IPS-18c (cell line): ENCODE measurements around the gene OR6V1.

Experiments
- H3K4me3 ChIP-seq: 2 replicates; pipeline ENCODE4 v1.7.0; 2013; ENCODE audit warnings: low read depth, mild to moderate bottlenecking, low read length, moderate library complexity; ENCODE audit not compliant: insufficient read depth
- H3K9me3 ChIP-seq: one replicate; pipeline ENCODE4 v1.6.1; 2013; ENCODE audit warnings: mild to moderate bottlenecking, low read length, moderate library complexity; ENCODE audit not compliant: control insufficient read depth, insufficient read depth

OR6V1 gene

DNA sequence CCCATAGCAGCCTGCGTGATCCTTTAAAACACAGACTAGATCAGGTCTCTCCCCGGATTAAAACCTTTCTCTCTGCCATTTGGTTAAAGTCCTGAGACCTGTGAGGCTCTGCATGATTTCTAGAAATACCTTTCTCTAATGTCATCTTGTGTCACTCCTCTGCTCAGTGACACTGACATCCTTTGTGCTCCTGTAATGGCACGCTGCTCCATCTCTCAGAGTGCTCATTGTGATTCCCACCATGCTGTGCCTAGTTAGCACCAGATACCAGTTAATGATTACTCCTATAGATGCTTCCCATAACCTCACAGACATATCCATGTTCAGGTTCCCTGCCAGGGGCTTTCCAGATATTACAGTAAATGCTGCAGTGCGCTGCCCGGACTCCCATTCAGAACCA is 13.5 kb upstream of the OR6V1 start:
- Histone ChIP-seq H3K9me3 (no peaks in the 10 kb centered on the region), H3K4me3 (no peak overlapping the region)

DNA sequence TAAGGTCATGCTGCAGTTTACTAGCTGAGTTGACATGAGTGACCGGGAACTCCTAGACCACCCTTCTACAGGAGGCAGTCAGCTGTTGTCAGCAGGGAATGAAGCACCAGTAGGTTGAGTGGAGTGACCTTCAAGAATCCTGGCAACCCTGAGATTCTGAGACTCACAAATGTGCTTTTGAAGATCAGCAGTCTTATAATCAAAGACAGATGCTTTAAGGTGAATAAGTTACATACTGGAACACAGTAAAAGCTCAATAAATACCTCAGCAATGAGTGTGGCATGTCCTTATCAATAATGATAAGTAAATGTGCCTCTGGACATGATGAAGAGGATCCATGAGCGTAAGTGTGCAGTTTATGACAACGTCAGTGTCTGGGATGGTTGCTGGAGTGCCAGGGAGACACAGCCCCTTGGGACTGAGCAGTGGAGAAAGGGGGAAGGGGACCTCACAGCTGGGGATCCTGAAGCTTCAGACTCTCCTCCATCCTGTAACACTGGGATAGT is 11.9 kb upstream of the OR6V1 start:
- Histone ChIP-seq H3K9me3 (no peaks in the 10 kb centered on the region), H3K4me3 (no peak overlapping the region)

GRCh38 chr7:143041346-143041745 is 10.8 kb upstream of the OR6V1 start:
- H3K9me3 ChIP-seq = no peaks in the 10 kb centered on the region
- no peak overlapping the region for H3K4me3 ChIP-seq

- Histone ChIP-seq H3K4me3 (no peak overlapping the region), H3K9me3 (no peaks in the 10 kb centered on the region)
Observed at GRCh38 chr7:143042159-143042789, 9.9 kb upstream of the OR6V1 start.

- no peak overlapping the region for H3K4me3 ChIP-seq
- no peaks in the 10 kb centered on the region for H3K9me3 ChIP-seq
Observed at GRCh38 chr7:143042790-143043271, 9.3 kb upstream of the OR6V1 start.

GRCh38 chr7:143043391-143043790 is 8.8 kb upstream of the OR6V1 start:
- Histone ChIP-seq H3K4me3 (no peak overlapping the region), H3K9me3 (no peaks in the 10 kb centered on the region)

DNA sequence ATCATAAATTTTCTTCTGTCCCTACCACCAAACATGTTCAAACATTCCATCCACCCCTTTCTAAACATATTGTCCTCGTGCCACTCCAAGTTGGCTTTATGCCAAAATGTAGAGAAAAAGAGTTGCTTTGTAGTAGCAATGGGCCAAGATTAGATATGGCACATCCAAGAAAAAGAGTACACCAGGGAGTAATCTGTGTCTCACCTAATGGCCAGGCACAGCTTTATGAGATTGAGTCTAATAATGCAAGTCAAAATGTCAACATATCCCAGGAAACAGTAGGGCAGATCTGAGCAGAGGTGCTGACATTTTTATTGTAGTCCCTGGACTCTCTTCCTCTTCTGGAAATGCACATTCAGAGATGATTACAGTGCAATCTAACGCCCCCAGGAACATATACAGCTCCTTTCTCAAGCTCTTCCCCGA is 5.7 kb upstream of the OR6V1 start:
- no peak overlapping the region for H3K4me3 ChIP-seq

GRCh38 chr7:143047326-143047725 is 4.8 kb upstream of the OR6V1 start:
- Histone ChIP-seq H3K4me3 (no peak overlapping the region), H3K9me3 (no peaks in the 10 kb centered on the region)

More for the DNA sequence above, 5.7 kb upstream of the OR6V1 start:
- H3K9me3 ChIP-seq = no peaks in the 10 kb centered on the region

- no peak overlapping the region for H3K4me3 ChIP-seq
- no peaks in the 10 kb centered on the region for H3K9me3 ChIP-seq
Observed at GRCh38 chr7:143048827-143049226, 3.3 kb upstream of the OR6V1 start.

DNA sequence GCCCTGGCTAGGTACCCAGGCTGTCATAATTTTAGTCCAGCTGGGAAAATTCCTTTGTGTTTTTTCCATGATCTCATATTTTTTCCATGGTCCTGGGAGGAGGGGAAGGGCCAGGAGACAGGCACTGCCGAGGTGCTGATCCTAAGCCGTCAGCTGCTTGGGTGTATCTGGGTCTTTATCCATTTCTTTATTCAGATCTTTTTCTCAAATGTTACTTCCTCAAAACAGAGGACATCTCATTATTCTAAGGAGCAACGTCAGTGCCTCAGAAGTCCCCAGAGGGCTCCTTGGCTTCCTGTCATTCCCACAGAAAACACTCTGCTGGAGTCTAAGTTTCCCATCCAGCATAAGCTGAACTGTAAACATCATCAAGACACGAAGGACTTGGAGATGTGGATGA is 2.8 kb upstream of the OR6V1 start:
- no peak overlapping the region for H3K4me3 ChIP-seq
- no peaks in the 10 kb centered on the region for H3K9me3 ChIP-seq

DNA sequence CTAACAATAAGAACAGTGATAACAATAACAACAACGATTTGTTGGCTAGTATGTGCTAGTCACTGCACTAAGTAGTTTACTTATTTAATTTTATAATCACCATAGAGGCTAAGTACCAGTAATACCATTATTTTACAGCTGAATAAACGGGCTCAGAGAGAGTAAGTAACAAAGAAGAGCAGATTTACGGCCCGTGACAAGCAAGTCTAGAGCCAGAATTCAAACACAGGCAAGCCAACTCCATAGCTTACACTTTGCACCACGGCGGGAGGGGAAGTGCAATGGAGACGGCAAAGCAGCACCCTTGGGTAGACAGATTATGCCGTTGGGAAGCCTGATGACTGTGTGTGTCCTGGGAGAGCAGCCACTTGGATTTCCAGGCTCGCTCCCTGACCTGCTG is 1.2 kb upstream of the OR6V1 start:
- Histone ChIP-seq H3K4me3 (no peak overlapping the region), H3K9me3 (no peaks in the 10 kb centered on the region)

- Histone ChIP-seq H3K4me3 (no peak overlapping the region), H3K9me3 (no peaks in the 10 kb centered on the region)
Observed at GRCh38 chr7:143054621-143055020, 2.5 kb downstream of the OR6V1 start.

DNA sequence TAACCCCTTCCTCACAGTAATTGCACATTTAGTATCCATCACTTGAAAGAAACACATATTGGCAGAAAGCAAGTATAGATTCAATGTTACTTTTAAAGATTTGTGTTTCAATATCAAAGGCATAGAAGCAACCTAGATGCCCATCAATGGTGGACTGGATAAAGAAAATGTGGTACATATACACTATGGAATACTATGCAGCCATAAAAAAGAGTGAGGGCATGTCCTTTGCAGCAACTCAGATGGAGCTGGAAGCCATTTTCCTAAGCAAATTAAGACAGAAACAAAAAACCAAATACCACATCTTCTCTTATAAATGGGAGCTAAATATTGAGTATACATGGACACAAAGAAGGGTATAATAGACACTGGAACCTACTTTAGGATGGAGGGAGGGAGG is 3.6 kb downstream of the OR6V1 start:
- no peak overlapping the region for H3K4me3 ChIP-seq

DNA sequence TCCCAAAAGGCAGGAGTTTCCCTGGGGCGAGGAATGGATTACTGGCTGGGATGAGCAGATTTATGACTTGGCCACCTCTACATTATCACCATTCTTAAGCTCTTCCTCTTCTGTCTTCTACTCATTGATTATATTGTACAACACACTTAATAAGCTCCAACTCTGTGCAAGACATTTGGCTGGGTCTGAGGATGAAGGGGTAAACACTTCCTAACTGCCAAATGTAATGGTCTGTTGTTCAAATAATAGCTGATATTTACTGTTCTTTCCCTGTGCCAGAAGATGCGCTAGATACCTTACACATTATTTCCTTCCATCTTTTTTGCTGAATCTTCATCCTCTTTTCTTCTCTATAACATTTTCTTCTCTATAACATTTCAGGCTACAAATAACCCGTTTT is 11.6 kb downstream of the OR6V1 start:
- Histone ChIP-seq H3K9me3 (peaks cover 2% of the 10 kb centered on the region), H3K4me3 (no peak overlapping the region)

More for the DNA sequence above, 3.6 kb downstream of the OR6V1 start:
- no peaks in the 10 kb centered on the region for H3K9me3 ChIP-seq

DNA sequence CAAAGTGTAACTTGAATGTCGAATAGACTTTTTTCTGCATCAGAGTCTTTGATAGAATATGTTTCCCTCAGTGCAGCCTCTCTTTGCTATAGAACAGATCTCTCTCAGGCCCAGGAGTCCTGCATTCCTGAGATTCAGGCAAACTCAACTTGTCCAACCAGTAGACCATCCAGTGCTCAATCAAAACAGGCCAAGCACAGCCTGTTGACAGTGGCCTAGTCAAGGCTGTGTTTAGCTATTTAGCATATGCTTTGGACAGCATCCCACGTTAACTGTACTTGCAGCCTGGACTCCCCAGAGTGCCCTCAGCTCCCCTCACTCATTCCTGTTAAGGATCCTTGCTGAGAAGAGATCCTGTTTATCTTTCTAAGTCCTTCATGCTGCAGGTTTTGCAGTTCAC is 16.3 kb downstream of the OR6V1 start:
- Histone ChIP-seq H3K4me3 (no peak overlapping the region), H3K9me3 (peaks cover 2% of the 10 kb centered on the region)

DNA sequence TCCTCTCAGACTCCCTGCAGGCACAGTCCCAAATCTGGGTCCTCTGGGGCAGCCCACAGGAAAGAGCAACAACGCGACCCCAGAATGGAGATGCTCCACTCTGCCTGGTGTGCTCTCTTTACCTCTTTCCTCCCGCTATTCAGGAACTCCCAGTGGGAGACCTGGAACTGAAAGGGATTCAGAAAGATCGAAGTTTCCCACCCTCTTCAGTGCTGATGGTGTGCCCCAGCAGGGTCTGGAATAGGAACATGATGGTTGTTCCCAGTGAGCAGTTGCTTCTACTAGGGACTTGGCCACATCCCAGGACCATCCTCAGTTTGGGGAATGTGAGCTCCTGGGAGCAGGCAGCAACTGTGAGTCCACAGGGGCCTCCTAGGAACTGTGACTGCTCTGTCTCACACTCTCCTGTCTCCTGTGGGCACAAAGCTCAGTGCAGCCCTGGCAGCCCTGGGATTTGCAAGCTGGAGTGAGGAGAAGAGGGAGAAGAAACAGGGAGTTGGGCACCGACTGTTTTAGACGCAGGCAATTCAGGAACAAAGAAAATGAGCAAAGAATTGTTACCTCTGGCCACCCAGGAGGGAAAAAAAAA is 17.9 kb downstream of the OR6V1 start:
- Histone ChIP-seq H3K4me3 (no peak overlapping the region; the same call in 1 of the 2 replicates), H3K9me3 (peaks cover 2% of the 10 kb centered on the region)

- Histone ChIP-seq H3K4me3 (no peak overlapping the region), H3K9me3 (no peaks in the 10 kb centered on the region)
Observed at GRCh38 chr7:143073556-143073955, 21.4 kb downstream of the OR6V1 start.

DNA sequence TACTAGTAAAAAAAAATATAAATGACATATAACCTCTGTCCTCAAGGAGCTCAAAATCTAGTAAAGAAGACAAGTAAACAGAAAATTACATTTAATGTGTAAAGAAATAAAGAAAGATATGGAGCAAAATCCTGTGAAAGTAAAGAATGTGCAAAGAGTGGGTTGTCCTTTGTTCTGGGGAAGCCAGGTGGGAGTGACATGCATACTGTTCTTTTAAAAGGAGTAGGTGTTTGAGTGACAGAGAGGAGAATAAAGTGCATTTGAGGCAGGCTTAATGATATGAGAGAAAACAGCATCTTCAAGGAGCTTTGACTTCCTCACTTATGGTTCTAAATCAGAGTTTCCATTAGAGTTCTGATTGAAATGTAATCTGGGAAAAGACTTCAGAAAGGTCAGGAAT is 22.0 kb downstream of the OR6V1 start:
- H3K9me3 ChIP-seq = no peaks in the 10 kb centered on the region
- no peak overlapping the region for H3K4me3 ChIP-seq

DNA sequence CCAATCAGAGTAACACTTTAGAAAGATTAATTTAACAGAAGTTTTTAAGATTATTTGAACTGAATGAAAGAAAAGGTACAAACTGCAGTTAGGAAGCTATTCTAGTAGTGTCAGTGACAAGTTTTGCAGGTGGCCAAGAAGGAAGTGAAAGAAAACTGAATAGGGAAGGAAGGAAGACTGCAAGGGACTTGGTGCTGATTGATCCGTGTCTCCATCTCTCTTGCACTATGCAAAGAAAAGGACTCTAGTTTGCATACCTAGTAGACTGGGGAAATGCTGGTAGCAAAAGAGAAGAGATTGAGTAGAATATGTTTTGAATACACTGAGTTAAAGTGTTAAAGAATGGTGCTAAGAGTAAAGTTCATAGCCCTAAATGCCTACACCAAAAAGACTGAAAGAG is 33.0 kb downstream of the OR6V1 start:
- H3K9me3 ChIP-seq = no peaks in the 10 kb centered on the region

More for the DNA sequence above, 33.0 kb downstream of the OR6V1 start:
- H3K4me3 ChIP-seq = no peak overlapping the region
